WTC11 (cell line): ENCODE measurements around the gene DGKG. TPM values are rescaled to one million over a fixed set of nuclear protein-coding genes. Genes with fewer than 3 reads are reported as not detected.

ENCODE experiments used
- ATAC-seq: fragments of 200-7000 bp; cut with Tn5 transposase; 2 replicates; pipeline ENCODE4 v1.10.0; 2021; ENCODE audit warnings: mild to moderate bottlenecking, moderate library complexity
- CTCF ChIA-PET: fragments of 300-600 bp; sonication (Branson Sonifier 250); formaldehyde crosslinking; loops from one replicate; lab custom pipeline; 2021; ENCODE audit warnings: antibody characterized with exemption; lab: Charles Lee
- POLR2A ChIA-PET: fragments of 350-600 bp; sonication (Branson Sonifier 250); formaldehyde crosslinking; loops from one replicate; lab custom pipeline; 2021; ENCODE audit warnings: antibody characterized with exemption; lab: Charles Lee
- DNase-seq: peaks from one replicate; pipeline ENCODE4 v3.0.0; 2021; ENCODE audit warnings: low spot score
- H3K27ac Mint-ChIP-seq: 2 replicates; pipeline ENCODE4 v1.8.0; 2021; ENCODE audit warnings: mixed read lengths
- H3K27me3 Mint-ChIP-seq: 2 replicates; pipeline ENCODE4 v1.8.0; 2021; ENCODE audit warnings: low read depth, mild to moderate bottlenecking, moderate library complexity, mixed read lengths
- H3K36me3 Mint-ChIP-seq: 2 replicates; pipeline ENCODE4 v1.8.0; 2021; ENCODE audit warnings: mixed read lengths
- H3K4me1 Mint-ChIP-seq: 2 replicates; pipeline ENCODE4 v1.8.0; 2022; ENCODE audit warnings: mixed read lengths
- H3K4me3 Mint-ChIP-seq: 2 replicates; pipeline ENCODE4 v1.8.0; 2021; ENCODE audit warnings: mild to moderate bottlenecking, moderate library complexity, mixed read lengths
- H3K9me3 Mint-ChIP-seq: 2 replicates; pipeline ENCODE4 v1.8.0; 2021; ENCODE audit warnings: mixed read lengths
- AR ChIP-seq: fragments of 250-450 bp; sonication (Bioruptor Pico); IDR thresholded peaks from 2 replicates; pipeline ENCODE4 v1.9.0; 2021; ENCODE audit warnings: mild to moderate bottlenecking
- CREB1 ChIP-seq: sonication (generic); formaldehyde crosslinking; IDR thresholded peaks from 2 replicates; pipeline ENCODE4 v1.8.0; 2023; ENCODE audit warnings: mild to moderate bottlenecking, missing genetic modification reagents
- CREM ChIP-seq: sonication (generic); formaldehyde crosslinking; IDR thresholded peaks from 2 replicates; pipeline ENCODE4 v1.8.1; 2022; ENCODE audit warnings: mild to moderate bottlenecking, missing genetic modification reagents, moderate library complexity
- CTCF ChIP-seq: fragments of 200-600 bp; IDR thresholded peaks from 2 replicates; pipeline ENCODE4 v1.8.0; 2022; ENCODE audit warnings: antibody characterized with exemption
- EMX1 ChIP-seq: fragments of 250-450 bp; sonication (Bioruptor Pico); IDR thresholded peaks from 2 replicates; pipeline ENCODE4 v1.8.0; 2021; ENCODE audit warnings: mild to moderate bottlenecking
- FOXJ3 ChIP-seq: sonication (generic); formaldehyde crosslinking; IDR thresholded peaks from 2 replicates; pipeline ENCODE4 v1.9.0; 2021; ENCODE audit warnings: missing genetic modification reagents, mild to moderate bottlenecking, borderline replicate concordance
- GRHL2 ChIP-seq: fragments of 250-450 bp; sonication (Bioruptor Pico); IDR thresholded peaks from 2 replicates; pipeline ENCODE4 v1.8.0; 2022; ENCODE audit warnings: mild to moderate bottlenecking, moderate library complexity; ENCODE audit not compliant: insufficient replicate concordance, severe bottlenecking
- KAT7 ChIP-seq: sonication (generic); formaldehyde crosslinking; IDR thresholded peaks from 2 replicates; pipeline ENCODE4 v1.8.1; 2023; ENCODE audit warnings: missing genetic modification reagents, mild to moderate bottlenecking, borderline replicate concordance
- MYBL2 ChIP-seq: sonication (generic); formaldehyde crosslinking; IDR thresholded peaks from 2 replicates; pipeline ENCODE4 v1.8.1; 2023; ENCODE audit warnings: mild to moderate bottlenecking, moderate library complexity, missing genetic modification reagents
- NFYB ChIP-seq: sonication (generic); formaldehyde crosslinking; conservative IDR thresholded peaks from 2 replicates; pipeline ENCODE4 v1.8.0; 2022; ENCODE audit warnings: low read depth, missing genetic modification reagents
- NR1H2 ChIP-seq: sonication (generic); formaldehyde crosslinking; IDR thresholded peaks from 2 replicates; pipeline ENCODE4 v1.9.0; 2021; ENCODE audit warnings: mild to moderate bottlenecking, moderate library complexity, missing genetic modification reagents
- PRDM15 ChIP-seq: sonication (generic); formaldehyde crosslinking; IDR thresholded peaks from 2 replicates; pipeline ENCODE4 v1.8.0; 2022; ENCODE audit warnings: missing genetic modification reagents
- RELA ChIP-seq: sonication (generic); formaldehyde crosslinking; IDR thresholded peaks from 2 replicates; pipeline ENCODE4 v1.8.1; 2022; ENCODE audit warnings: missing genetic modification reagents, mild to moderate bottlenecking, borderline replicate concordance
- RORB ChIP-seq: fragments of 250-450 bp; sonication (Bioruptor Pico); IDR thresholded peaks from 2 replicates; pipeline ENCODE4 v1.9.0; 2021; ENCODE audit warnings: mild to moderate bottlenecking
- SMAD3 ChIP-seq: sonication (generic); formaldehyde crosslinking; IDR thresholded peaks from 2 replicates; pipeline ENCODE4 v1.8.0; 2022; ENCODE audit warnings: missing genetic modification reagents, mild to moderate bottlenecking, borderline replicate concordance
- SMAD4 ChIP-seq: sonication (generic); formaldehyde crosslinking; IDR thresholded peaks from 2 replicates; pipeline ENCODE4 v1.8.0; 2022; ENCODE audit warnings: mild to moderate bottlenecking, missing genetic modification reagents
- SP1 ChIP-seq: sonication (generic); formaldehyde crosslinking; conservative IDR thresholded peaks from 2 replicates; pipeline ENCODE4 v1.8.1; 2022; ENCODE audit warnings: missing genetic modification reagents
- TEAD1 ChIP-seq: sonication (generic); formaldehyde crosslinking; IDR thresholded peaks from 2 replicates; pipeline ENCODE4 v1.8.0; 2022; ENCODE audit warnings: mild to moderate bottlenecking, missing genetic modification reagents
- USF1 ChIP-seq: sonication (generic); formaldehyde crosslinking; IDR thresholded peaks from 2 replicates; pipeline ENCODE4 v1.8.0; 2022; ENCODE audit warnings: mild to moderate bottlenecking, missing genetic modification reagents
- ZBTB21 ChIP-seq: sonication (generic); formaldehyde crosslinking; IDR thresholded peaks from 2 replicates; pipeline ENCODE4 v1.8.1; 2023; ENCODE audit warnings: mild to moderate bottlenecking, missing genetic modification reagents, borderline replicate concordance
- ZNF121 ChIP-seq: sonication (generic); formaldehyde crosslinking; IDR thresholded peaks from 2 replicates; pipeline ENCODE4 v1.8.0; 2023; ENCODE audit warnings: missing genetic modification reagents
- ZNF512 ChIP-seq: sonication (generic); formaldehyde crosslinking; IDR thresholded peaks from 2 replicates; pipeline ENCODE4 v1.8.1; 2022; ENCODE audit warnings: missing genetic modification reagents, borderline replicate concordance
- ZNF671 ChIP-seq: fragments of 250-450 bp; sonication (Bioruptor Pico); IDR thresholded peaks from 2 replicates; pipeline ENCODE4 v1.8.0; 2021; ENCODE audit warnings: mild to moderate bottlenecking
- total RNA-seq: library from RNA; stranded (reverse); gene quantifications from 3 replicates; pipeline ENCODE4 v1.2.3, GENCODE V29; 2021

Gene DGKG
- total RNA-seq, 1 experiment from 2014 or later = 0.92 TPM

- Mint-ChIP-seq H3K27ac (no peak overlapping the region), H3K4me1 (peaks cover 1% of the 10 kb centered on the region; the same call in 1 of the 2 replicates), H3K9me3 (peaks cover 6% of the 10 kb centered on the region), H3K4me3 (no peak overlapping the region), H3K36me3 (no peaks in the 10 kb centered on the region), H3K27me3 (peaks cover 3% of the 10 kb centered on the region; the same call in 1 of the 2 replicates)
- POLR2A ChIA-PET = no interaction called here
- no peak for ATAC-seq
- no peak for DNase-seq
- no peak for TF ChIP-seq SMAD3 (CRISPR knock-in tag)
- TF ChIP-seq GRHL2 = no peak
- TF ChIP-seq TEAD1 (CRISPR knock-in tag) = no peak
- TF ChIP-seq KAT7 (CRISPR knock-in tag) = no peak
- no peak for TF ChIP-seq CTCF
- CTCF ChIA-PET = interaction anchor here (0.9 kb wide), 1 partner anchor 82 kb away, joined by 3 read pairs; no protein-coding TSS in a partner anchor
Measured at GRCh38 chr3:186180151-186180550, 181.9 kb downstream of the DGKG start.

GRCh38 chr3:186178412-186178811 is 183.6 kb downstream of the DGKG start:
- ATAC-seq (no peak), DNase-seq (no peak)
- ChIA-PET CTCF (no interaction called here), POLR2A (no interaction called here)
- Mint-ChIP-seq H3K27ac (no peak overlapping the region), H3K27me3 (no peaks in the 10 kb centered on the region; the same call in 1 of the 2 replicates)
- no peak for TF ChIP-seq AR (CRISPR knock-in tag)
- TF ChIP-seq CREM (CRISPR knock-in tag) = no peak
- no peak for TF ChIP-seq KAT7 (CRISPR knock-in tag)
- TF ChIP-seq MYBL2 = no peak
- TF ChIP-seq PRDM15 (CRISPR knock-in tag) = no peak
- no peak for TF ChIP-seq CREB1 (CRISPR knock-in tag)
- no peak for TF ChIP-seq SMAD4 (CRISPR knock-in tag)
- no peak for TF ChIP-seq ZNF512 (CRISPR knock-in tag)
- TF ChIP-seq NFYB (CRISPR knock-in tag) = no peak
- TF ChIP-seq NR1H2 = no peak
- TF ChIP-seq ZNF121 = no peak
- TF ChIP-seq EMX1 (CRISPR knock-in tag) = no peak
- no peak for TF ChIP-seq USF1 (CRISPR knock-in tag)
- no peak for TF ChIP-seq ZBTB21 (CRISPR knock-in tag)
- no peak for TF ChIP-seq RORB (CRISPR knock-in tag)
- TF ChIP-seq FOXJ3 = no peak
- no peak for TF ChIP-seq RELA (CRISPR knock-in tag)
- no peak for TF ChIP-seq ZNF671
- no peak for TF ChIP-seq SP1 (CRISPR knock-in tag)
- TF ChIP-seq, all 79 proteins: peak for 0
- no peak overlapping the region for H3K4me3 Mint-ChIP-seq
- no peaks in the 10 kb centered on the region for H3K4me1 Mint-ChIP-seq
- H3K36me3 Mint-ChIP-seq = no peaks in the 10 kb centered on the region
- peaks cover 6% of the 10 kb centered on the region for H3K9me3 Mint-ChIP-seq
